Measurements from ENCODE around the gene ADGRB3.

DNA sequence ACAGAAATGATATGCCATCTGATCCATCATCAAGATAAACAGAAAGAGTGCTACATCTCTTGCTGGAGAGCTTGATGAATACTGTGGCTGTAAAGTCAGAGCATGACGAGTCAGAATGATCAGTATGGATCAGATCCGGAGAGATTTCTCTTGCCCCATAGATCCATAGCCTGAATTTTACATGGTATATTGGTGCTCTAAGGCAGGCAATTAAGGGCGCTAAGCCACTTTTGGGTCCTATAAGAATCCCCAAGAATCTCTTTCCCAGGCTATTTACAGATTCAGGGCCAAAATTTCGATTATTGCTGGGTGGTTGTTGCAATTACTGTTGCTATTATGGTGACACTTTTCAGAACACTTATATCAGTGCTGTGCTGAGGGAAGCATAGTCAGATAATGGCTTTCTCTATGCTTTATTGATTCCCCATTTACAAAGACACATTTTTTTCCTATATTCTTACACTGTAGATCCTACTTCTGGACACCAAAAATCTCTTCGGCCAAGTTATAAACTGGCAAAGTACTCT is 94.4 kb downstream of the ADGRB3 start:
- TF ChIP-seq, protein P1, sequence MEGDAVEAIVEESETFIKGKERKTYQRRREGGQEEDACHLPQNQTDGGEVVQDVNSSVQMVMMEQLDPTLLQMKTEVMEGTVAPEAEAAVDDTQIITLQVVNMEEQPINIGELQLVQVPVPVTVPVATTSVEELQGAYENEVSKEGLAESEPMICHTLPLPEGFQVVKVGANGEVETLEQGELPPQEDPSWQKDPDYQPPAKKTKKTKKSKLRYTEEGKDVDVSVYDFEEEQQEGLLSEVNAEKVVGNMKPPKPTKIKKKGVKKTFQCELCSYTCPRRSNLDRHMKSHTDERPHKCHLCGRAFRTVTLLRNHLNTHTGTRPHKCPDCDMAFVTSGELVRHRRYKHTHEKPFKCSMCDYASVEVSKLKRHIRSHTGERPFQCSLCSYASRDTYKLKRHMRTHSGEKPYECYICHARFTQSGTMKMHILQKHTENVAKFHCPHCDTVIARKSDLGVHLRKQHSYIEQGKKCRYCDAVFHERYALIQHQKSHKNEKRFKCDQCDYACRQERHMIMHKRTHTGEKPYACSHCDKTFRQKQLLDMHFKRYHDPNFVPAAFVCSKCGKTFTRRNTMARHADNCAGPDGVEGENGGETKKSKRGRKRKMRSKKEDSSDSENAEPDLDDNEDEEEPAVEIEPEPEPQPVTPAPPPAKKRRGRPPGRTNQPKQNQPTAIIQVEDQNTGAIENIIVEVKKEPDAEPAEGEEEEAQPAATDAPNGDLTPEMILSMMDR (IDR thresholded peaks at IDR 0.05 in 2 of 3, conservative IDR thresholded peaks at IDR 0.05 in 1 of 3; ENCODE audit: control insufficient read depth in 2 of 3, extremely low read depth in 1 of 3, insufficient read depth in 1 of 3, low read depth in 3 of 3, low read length in 3 of 3), result no peak
- no peak for TF ChIP-seq MYC (IDR thresholded peaks at IDR 0.05; ENCODE audit: insufficient read depth, insufficient read length, insufficient replicate concordance, low read length, severe bottlenecking)
- TF ChIP-seq GABPA (IDR thresholded peaks at IDR 0.05; ENCODE audit: low read depth), result no peak
- TF ChIP-seq, protein P2, sequence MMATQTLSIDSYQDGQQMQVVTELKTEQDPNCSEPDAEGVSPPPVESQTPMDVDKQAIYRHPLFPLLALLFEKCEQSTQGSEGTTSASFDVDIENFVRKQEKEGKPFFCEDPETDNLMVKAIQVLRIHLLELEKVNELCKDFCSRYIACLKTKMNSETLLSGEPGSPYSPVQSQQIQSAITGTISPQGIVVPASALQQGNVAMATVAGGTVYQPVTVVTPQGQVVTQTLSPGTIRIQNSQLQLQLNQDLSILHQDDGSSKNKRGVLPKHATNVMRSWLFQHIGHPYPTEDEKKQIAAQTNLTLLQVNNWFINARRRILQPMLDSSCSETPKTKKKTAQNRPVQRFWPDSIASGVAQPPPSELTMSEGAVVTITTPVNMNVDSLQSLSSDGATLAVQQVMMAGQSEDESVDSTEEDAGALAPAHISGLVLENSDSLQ (IDR thresholded peaks at IDR 0.05), result no peak
- no peak for TF ChIP-seq SIX5 (IDR thresholded peaks at IDR 0.05; ENCODE audit: low read depth, low read length, severe bottlenecking)
